GM19351 (cell line): ENCODE measurements around the gene SORT1.
A peak's percentile ranks its signal among the peaks of the same experiment; 100 is the strongest.

Experiments used
- ATAC-seq: cut with Tn5 transposase; IDR thresholded peaks from one replicate; pipeline ENCODE4 v1.9.1; 2021; ENCODE audit warnings: mild to moderate bottlenecking, moderate library complexity; ENCODE audit not compliant: unreplicated experiment

SORT1 gene

DNA sequence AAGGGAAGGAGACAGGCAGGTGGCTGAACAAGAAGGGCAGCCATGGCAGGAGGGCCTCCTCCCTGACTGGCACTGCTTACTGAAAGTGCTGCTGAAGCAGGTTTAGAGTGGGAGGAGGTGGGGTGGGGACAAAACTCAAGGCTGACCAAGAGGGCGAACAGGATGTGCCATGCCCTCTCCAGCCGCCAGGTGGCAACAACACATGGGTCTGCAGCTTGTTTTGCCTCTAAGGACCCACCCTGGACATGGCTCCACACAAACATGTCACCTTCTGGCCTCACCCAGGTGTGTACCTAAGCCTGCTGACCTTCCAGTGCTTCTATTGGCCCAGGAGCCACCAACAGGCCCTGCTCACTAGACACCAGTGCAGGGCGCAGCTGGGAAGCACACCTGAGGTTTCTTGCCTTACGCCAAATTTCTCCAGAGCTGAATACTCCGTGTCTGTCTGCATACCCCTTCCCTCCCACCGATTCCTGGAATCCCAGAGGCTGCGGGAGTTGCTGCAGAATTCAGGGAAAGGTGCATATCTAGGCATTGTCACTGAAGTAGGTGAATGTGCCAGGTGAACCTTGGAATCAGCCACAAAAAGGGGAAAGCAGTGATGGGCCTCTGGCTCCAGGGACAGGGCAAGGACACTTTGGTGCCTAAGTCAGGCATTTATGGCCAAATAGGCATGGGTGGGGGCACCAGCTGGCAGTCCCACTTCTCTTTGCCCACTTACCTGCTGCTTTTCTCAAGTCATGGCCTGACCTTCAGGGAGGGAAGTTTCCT is 120.1 kb downstream of the SORT1 start:
- peak; percentile 90 for ATAC-seq

DNA sequence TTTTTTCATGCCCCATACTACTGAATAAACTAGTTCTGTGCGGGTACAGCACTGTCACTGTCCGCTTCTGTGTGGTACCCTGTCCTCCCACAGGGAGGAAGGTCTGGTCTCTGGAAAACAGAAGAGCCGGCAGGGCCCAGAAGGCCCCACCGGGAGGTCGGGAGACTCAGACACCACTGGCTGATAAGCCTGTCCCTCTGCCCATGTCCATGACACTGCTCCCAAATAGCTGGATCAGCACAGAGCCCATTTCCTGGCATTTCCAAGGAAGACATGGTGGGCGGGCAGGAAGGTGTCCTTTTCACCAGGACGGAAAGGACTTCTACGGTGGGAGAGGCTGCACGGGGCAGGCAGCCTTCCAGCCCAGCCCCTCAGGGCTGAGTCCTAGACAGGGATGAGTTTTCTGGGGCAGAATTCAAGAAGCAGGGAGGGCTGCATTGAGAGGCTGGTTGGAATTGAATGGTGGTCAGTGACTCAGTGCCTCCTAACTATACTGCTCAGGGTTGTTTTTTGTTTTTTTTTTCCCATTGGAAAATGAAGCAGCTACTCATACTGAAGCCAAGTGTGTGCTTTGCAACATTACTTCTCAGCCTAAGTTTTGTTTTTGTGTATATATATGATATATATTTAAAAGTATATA is 121.9 kb downstream of the SORT1 start:
- ATAC-seq: no peak

DNA sequence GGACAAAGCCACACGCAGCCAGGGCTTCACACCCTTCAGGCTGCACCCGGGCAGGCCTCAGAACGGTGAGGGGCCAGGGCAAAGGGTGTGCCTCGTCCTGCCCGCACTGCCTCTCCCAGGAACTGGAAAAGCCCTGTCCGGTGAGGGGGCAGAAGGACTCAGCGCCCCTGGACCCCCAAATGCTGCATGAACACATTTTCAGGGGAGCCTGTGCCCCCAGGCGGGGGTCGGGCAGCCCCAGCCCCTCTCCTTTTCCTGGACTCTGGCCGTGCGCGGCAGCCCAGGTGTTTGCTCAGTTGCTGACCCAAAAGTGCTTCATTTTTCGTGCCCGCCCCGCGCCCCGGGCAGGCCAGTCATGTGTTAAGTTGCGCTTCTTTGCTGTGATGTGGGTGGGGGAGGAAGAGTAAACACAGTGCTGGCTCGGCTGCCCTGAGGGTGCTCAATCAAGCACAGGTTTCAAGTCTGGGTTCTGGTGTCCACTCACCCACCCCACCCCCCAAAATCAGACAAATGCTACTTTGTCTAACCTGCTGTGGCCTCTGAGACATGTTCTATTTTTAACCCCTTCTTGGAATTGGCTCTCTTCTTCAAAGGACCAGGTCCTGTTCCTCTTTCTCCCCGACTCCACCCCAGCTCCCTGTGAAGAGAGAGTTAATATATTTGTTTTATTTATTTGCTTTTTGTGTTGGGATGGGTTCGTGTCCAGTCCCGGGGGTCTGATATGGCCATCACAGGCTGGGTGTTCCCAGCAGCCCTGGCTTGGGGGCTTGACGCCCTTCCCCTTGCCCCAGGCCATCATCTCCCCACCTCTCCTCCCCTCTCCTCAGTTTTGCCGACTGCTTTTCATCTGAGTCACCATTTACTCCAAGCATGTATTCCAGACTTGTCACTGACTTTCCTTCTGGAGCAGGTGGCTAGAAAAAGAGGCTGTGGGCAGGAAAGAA is 122.9 kb downstream of the SORT1 start:
- no peak for ATAC-seq

DNA sequence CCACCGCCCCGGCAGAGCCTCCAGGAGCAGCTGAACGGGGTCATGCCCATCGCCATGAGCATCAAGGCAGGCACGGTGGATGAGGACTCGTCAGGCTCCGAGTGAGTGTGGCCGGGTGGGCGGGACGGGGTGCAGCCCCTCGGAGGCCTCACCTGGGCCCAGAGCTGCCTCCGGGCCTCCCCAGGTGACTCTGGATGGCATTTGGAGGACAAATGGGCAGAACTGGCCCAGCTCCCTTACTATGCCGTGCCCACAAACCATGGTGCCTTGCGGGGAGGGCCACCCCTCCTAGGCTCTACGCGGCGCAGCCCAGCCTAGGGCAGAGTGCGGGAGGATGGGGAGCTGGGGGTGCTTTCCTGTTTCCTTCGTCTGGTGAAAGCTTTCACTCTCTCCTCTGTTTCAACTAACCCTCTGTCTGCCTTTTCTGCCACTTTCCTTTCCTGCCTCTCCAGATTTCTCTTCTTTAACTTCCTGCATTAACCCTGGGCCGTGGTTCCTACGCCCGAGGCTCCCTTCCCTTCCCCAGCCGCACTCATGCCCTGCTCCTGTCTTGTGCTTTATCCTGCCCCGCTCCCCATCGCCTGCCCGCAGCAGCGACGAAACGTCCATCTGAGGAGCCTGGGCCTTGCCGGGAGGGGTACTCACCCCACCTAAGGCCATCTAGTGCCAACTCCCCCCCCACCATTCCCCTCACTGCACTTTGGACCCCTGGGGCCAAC is 124.0 kb downstream of the SORT1 start:
- ATAC-seq: no peak

DNA sequence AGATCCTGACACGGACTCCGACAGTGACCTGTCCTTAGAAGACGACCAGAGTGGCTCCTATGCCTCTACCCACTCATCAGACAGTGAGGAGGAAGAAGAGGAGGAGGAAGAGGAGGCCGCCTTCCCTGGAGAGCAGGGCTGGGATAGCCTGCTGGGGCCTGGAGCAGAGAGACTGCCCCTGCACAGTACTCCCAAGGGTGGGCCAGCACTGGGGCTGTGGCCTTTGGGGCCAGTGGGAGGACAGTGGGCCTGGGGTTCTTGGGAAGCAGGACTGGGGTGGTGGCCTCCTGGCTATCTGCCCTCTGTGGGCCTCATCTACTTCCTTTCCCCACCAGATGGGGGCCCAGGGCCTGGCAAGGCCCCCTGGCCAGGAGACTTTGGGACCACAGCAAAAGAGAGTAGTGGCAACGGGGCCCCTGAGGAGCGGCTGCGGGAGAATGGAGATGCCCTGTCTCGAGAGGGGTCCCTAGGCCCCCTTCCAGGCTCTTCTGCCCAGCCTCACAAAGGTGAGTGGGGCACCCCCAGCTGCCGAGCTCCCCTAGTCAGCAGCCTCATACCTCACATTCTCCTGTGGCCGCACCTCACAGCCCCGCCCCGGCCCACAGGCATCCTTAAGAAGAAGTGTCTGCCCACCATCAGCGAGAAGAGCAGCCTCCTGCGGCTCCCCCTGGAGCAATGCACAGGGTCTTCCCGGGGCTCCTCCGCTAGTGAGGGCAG is 124.7 kb downstream of the SORT1 start:
- no peak for ATAC-seq

DNA sequence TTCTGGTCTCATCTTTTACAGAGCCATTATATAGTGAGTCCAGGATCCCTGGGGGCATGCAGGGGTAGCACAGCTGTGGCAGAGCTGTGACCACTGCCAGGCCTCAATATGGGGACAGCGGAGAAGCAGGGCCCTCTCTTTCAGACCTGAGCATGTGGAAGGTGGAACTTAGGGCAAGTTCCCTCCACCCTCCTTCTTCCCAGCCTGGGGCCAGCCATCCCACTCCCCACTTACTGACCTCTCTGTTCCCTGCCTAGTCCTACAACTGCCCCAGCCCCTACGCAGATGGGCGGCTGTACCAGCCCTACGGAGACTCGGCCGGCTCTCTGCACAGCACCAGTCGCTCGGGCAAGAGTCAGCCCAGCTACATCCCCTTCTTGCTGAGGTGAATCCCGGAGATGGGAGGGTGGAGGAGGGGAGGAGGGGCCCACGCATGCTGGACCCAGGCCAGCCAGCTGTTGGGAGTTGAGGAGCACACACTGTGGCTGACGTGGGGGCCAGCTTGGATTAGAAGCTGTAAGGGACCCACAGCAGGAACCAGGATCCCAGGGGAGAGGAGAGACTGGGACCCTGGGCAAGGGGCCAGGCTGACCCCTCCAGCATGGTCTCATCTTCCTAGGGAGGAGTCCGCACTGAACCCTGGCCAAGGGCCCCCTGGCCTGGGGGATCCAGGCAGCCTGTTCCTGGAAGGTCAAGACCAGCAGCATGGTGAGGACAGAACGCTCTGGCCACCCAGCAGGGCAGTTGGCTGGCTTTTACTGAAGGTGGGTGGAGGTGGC is 125.5 kb downstream of the SORT1 start:
- ATAC-seq: no peak

DNA sequence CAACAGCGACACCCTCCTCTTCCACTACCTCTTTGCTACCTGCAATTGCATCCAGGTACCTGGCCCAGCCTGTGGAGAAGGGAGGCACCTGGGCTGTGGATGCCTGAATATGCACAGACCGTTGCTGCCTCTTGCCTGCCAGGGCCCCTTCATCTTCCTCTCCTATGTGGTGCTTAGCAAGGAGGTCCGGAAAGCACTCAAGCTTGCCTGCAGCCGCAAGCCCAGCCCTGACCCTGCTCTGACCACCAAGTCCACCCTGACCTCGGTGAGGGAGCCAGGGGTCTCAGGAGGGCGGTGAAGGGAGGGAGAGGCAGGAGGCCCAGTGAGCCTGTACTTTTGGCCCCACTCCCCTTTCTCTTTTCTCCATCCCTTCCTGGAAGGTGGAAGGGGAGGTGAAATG is 126.3 kb downstream of the SORT1 start:
- ATAC-seq: no peak

DNA sequence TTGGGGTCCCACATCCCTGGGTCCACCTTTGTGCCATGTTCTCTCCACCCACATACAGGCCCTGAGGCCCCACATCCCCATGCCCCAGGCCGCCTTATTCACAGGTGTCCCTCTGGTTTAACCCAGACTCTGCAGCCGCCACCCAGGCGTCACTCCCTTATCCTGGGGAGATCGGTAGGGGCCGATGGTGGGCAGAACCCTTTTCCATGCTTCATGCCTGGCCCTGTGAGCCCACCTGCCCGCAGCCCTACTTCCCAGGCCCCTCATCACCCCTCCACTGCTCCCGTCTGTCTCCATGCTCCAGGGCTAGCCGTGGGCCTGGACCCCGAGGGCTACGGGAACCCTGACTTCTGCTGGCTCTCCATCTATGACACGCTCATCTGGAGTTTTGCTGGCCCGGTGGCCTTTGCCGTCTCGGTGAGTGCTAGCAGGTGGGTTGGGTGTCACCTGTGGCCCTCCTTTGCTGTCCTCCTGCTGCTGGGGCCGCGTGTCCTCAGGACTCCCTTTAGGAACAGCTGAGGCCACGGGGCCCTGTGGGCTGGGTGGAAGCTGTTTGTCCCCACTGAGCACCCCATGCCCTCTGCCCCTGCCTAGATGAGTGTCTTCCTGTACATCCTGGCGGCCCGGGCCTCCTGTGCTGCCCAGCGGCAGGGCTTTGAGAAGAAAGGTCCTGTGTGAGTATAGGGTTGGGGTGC is 126.9 kb downstream of the SORT1 start:
- ATAC-seq: no peak

DNA sequence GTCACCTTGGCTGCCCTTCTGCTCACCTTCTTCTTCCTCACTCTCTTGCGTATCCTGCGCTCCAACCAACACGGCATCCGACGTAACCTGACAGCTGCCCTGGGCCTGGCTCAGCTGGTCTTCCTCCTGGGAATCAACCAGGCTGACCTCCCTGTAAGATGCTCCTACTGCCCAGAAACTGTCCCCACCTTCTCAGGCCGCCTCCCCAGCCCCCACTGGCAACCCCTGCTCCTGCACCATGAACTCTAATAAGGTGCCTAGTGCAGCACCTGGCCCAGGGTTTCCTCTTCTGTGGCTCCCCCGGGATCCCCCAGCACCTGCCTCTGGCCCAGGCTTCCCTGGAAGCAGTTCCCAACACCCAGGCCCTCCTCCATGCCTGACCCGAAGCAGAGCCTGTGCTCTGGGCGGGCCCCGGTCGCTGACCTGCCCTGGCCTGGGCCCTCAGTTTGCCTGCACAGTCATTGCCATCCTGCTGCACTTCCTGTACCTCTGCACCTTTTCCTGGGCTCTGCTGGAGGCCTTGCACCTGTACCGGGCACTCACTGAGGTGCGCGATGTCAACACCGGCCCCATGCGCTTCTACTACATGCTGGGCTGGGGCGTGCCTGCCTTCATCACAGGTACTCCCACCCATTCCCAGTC is 127.6 kb downstream of the SORT1 start:
- no peak for ATAC-seq

DNA sequence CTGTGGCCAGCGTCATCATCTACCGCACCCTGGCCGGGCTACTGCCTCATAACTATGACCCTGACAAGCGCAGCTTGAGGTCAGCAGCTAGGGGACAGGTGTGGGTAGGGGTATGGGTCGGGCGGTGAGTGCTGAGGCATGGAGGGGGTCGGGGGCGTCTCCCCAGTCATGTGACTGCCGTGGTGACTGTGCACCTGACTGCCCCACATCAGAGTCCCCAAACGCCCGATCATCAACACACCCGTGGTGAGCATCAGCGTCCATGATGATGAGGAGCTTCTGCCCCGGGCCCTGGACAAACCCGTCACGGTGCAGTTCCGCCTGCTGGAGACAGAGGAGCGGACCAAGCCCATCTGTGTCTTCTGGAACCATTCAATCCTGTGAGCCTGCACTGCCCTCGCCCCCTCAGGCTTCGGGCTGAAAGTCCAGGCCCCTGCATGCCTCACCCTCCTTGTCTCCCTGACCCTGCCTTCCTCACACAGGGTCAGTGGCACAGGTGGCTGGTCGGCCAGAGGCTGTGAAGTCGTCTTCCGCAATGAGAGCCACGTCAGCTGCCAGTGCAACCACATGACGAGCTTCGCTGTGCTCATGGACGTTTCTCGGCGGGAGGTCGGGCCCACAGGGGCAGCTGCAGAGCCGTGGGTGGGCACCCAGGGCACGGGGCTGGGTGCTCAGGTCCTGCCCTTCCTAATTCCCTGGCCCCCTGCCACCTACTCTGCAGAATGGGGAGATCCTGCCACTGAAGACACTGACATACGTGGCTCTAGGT is 128.3 kb downstream of the SORT1 start:
- no peak for ATAC-seq

DNA sequence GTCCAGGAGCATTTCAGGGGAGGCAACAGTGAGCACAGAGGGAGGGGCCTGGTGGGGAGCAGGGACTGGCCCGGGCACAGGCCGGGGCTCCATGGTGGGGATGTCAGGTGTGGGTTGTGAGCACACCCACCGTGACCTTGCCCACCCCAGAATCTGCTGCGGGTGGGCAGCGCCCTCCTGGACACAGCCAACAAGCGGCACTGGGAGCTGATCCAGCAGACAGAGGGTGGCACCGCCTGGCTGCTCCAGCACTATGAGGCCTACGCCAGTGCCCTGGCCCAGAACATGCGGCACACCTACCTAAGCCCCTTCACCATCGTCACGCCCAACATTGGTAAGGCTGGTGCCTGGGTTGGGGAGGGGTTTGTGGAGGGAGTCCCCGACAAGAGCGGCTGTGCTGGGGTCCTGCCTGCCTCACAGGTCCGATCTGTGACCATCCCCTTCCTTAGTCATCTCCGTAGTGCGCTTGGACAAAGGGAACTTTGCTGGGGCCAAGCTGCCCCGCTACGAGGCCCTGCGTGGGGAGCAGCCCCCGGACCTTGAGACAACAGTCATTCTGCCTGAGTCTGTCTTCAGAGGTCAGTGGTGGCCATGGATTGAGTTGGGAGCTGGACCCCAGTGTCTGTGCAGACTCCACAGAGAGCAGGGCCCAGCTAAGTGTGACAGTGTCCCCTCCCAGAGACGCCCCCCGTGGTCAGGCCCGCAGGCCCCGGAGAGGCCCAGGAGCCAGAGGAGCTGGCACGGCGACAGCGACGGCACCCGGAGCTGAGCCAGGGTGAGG is 129.1 kb downstream of the SORT1 start:
- ATAC-seq: no peak

DNA sequence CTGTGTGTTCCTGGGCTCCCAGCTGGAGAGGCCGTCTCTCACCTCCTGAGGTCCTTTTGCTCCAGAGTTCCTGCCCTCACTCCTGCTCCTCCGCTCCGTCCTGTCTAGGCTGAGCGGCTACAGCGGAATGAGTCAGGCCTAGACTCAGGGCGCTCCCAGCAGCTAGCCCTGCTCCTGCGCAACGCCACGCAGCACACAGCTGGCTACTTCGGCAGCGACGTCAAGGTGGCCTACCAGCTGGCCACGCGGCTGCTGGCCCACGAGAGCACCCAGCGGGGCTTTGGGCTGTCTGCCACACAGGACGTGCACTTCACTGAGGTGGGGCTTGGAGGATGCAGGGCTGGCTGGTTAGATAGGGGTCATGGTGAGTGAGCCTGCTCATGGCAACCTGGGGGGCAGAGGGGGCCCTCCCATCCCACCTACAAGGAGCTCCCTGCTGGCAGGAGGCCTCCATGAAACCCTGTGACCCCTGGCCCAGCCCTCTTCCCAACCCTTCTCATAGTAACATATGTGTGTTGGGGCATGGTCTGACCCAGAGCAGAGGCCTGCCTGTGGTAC is 129.9 kb downstream of the SORT1 start:
- no peak for ATAC-seq

DNA sequence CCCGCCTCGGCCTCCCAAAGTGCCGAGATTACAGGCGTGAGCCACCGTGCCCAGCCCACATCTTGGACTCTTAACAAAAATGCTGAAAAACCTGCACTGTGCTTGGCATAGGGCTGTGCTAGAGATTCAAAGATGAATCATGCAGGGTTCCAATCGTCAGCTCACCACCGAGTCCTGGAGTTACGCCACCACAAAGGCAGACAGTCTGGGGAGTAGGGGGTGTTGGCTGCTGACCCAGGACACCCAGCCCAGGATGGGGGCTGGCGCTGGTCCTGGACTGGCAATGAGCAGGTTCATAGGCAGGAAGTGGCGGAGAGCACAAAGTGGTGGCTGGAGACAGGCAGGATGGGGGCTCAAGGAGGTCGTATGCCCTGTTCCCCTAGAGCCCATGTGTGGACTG is 130.8 kb downstream of the SORT1 start:
- no peak for ATAC-seq

DNA sequence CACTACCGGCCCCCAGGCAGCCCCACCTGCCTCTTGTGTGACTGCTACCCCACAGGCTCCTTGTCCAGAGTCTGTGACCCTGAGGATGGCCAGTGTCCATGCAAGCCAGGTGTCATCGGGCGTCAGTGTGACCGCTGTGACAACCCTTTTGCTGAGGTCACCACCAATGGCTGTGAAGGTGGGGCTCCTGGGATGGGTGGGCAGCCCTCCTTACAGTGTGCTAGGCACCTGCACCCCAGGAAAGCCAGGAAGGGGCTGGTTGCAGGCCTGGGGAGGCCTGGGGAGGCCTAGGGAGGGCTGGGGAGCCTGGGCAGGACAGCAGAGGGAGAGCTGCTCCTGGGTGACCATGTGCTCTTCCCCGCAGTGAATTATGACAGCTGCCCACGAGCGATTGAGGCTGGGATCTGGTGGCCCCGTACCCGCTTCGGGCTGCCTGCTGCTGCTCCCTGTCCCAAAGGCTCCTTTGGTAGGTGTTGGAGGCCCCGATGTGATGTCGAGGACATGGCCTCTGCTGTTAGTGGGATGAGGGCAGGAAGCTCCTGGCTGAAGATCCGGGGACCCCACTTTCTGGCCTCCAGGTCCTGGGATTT is 131.9 kb downstream of the SORT1 start:
- ATAC-seq: no peak

DNA sequence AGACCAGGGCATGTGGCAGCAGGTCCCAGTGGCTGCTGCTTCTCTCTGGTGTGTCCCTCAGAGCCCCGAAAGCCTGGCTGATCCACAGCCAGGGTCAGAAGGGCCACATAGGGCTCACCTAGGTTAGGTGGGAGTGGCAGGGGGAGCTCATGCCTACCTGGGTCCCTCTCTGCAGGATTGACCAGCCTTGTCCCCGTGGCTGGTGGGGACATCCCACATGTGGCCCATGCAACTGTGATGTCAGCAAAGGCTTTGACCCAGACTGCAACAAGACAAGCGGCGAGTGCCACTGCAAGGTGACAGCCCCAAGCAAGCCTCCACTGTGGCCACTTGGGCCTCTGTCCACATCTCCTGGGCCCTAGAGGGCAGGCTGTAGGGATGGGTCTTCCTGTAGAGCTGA is 132.7 kb downstream of the SORT1 start:
- no peak for ATAC-seq

DNA sequence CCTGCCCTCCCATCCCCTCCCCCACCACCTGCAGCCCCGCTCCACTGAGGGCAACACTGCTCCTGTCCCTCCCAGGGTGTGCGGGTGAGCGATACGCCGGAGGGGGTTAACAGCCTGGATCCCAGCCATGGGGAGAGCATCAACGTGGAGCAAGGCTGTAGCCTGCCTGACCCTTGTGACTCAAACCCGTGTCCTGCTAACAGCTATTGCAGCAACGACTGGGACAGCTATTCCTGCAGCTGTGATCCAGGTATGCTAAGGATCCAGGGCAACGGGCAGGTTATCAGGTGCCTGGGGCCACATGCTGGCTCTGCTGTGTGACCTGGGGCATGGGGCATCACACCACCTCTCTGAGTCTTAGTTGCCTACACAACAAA is 133.4 kb downstream of the SORT1 start:
- no peak for ATAC-seq
